ENCODE data around the gene LAMB1. TPM values are rescaled to one million over a fixed set of nuclear protein-coding genes. Genes with fewer than 3 reads are reported as not detected.

LAMB1 gene
- total and polyA plus RNA-seq, 2 donors from 2014 or later, result 140 to 312 TPM

DNA sequence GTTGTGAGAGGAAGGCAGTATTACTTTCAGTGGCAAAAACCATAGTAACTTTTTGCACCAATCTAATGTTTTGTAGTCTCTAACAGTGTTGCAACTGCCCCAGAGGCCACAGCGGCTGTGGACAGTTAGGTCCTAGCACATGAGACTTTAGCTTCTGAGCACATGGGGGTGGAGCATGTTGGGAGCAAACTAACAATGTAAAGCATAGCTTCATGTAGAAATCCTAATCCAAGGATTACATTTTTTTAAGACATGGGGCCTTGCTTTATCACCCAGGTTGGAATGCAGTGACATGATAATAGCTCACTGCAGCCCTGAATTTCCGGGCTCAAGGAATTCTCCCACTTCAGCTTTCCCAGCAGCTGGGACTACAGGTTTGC, 49.0 kb downstream of the LAMB1 start:
- Histone ChIP-seq H3K27ac (ENCODE audit: low read depth in 2 of 2, low read length in 2 of 2) (no peak overlapping the region), H3K27me3 (ENCODE audit: control insufficient read depth, insufficient read depth, low read length) (no peaks in the 10 kb centered on the region), H3K36me3 (ENCODE audit: control insufficient read depth in 2 of 3, insufficient read depth in 3 of 3, low read length in 3 of 3) (peaks cover 8 to 67% (median 29%) of the 10 kb centered on the region in 3 donors), H3K9ac (ENCODE audit: low read length in 3 of 3) (no peak overlapping the region), H3K4me1 (ENCODE audit: control insufficient read depth in 2 of 3, insufficient read depth in 2 of 3, low read depth in 1 of 3, low read length in 3 of 3) (peaks cover 0 to 7% (median 1%) of the 10 kb centered on the region in 3 donors), H3K9me3 (ENCODE audit: control insufficient read depth in 2 of 3, insufficient read depth in 1 of 3, low read length in 3 of 3) (no peaks in the 10 kb centered on the region), H3K4me3 (ENCODE audit: low read length in 3 of 3) (no peak overlapping the region)
- intact Hi-C loops (cut with DNase I), result no loop called here
- TF ChIP-seq, protein P1, sequence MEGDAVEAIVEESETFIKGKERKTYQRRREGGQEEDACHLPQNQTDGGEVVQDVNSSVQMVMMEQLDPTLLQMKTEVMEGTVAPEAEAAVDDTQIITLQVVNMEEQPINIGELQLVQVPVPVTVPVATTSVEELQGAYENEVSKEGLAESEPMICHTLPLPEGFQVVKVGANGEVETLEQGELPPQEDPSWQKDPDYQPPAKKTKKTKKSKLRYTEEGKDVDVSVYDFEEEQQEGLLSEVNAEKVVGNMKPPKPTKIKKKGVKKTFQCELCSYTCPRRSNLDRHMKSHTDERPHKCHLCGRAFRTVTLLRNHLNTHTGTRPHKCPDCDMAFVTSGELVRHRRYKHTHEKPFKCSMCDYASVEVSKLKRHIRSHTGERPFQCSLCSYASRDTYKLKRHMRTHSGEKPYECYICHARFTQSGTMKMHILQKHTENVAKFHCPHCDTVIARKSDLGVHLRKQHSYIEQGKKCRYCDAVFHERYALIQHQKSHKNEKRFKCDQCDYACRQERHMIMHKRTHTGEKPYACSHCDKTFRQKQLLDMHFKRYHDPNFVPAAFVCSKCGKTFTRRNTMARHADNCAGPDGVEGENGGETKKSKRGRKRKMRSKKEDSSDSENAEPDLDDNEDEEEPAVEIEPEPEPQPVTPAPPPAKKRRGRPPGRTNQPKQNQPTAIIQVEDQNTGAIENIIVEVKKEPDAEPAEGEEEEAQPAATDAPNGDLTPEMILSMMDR (IDR thresholded peaks at IDR 0.05; ENCODE audit: borderline replicate concordance, extremely low read depth, insufficient read depth), result no peak
- FAIRE-seq (no peak), DNase-seq (no peak)

DNA sequence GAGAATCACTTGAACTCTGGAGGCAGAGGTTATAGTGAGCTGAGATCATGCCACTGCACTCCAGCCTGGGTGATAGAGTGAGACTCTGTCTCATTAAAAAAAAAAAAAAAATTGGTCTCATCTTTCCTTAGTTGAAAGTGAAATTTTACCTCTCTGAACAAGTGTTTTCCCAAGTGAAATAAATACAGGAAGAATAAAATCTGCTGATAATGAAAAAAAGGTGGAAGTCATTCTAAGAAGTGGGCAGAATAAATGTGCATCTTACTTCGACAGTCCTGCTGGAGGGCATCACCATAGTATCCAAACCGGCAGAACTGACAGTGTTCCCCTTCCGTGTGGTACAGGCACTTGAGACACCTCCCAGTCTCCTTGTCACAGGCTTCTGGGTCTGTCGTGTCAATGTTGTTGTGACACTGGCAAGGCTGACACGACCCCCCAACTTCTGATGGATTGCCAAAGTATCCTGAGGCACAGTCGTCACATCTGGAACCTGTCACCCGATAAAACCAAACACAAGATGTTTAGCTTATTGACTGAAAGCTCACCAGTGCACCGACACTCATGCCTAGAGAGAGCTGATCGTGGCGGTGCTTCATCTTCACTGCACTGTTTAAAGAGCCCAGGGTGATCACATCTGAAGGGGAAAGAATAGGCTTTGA, 49.6 kb downstream of the LAMB1 start:
- Histone ChIP-seq H3K9me3 (ENCODE audit: control insufficient read depth in 2 of 3, insufficient read depth in 1 of 3, low read length in 3 of 3) (no peaks in the 10 kb centered on the region), H3K4me1 (ENCODE audit: control insufficient read depth in 2 of 3, insufficient read depth in 2 of 3, low read depth in 1 of 3, low read length in 3 of 3) (peaks cover 0 to 7% (median 6%) of the 10 kb centered on the region in 3 donors), H3K4me3 (ENCODE audit: low read length in 3 of 3) (no peak overlapping the region), H3K27me3 (ENCODE audit: control insufficient read depth, insufficient read depth, low read length) (no peaks in the 10 kb centered on the region), H3K9ac (ENCODE audit: low read length in 3 of 3) (no peak overlapping the region), H3K27ac (ENCODE audit: low read depth in 2 of 2, low read length in 2 of 2) (no peak overlapping the region), H3K36me3 (ENCODE audit: control insufficient read depth in 2 of 3, insufficient read depth in 3 of 3, low read length in 3 of 3) (peaks cover 5 to 61% (median 29%) of the 10 kb centered on the region in 3 donors)
- TF ChIP-seq, protein P1 (IDR thresholded peaks at IDR 0.05; ENCODE audit: borderline replicate concordance, extremely low read depth, insufficient read depth), result no peak
- intact Hi-C loops (cut with DNase I), result no loop called here
- DNase-seq, result no peak
- FAIRE-seq, result no peak

DNA sequence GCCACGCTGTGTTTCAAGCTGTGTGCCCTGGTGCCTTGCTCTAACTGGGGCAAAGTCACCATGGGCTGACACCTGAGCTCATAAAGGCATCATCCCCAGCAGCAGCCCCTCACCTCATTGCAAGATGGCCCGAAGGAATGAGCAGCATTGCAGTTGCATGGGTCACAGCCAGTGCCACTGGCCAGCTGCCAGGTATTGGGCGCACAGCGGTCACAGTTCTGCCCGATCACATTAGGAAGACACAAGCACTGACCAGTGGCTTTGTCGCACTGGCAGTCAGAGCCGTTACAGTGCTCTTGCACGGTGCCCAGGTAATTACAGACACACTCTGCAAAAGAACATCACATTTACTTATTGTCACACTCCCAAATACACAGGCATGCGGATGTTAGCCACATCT, 51.1 kb downstream of the LAMB1 start:
- no peaks in the 10 kb centered on the region for H3K27me3 ChIP-seq (ENCODE audit: control insufficient read depth, insufficient read depth, low read length)
- no peak for DNase-seq
- FAIRE-seq, result no peak

More for the DNA sequence above, 51.1 kb downstream of the LAMB1 start:
- H3K4me1 ChIP-seq (ENCODE audit: control insufficient read depth in 2 of 3, insufficient read depth in 2 of 3, low read depth in 1 of 3, low read length in 3 of 3), result peaks cover 0 to 7% (median 6%) of the 10 kb centered on the region in 3 donors
- intact Hi-C loops (cut with DNase I), result no loop called here
- H3K9ac ChIP-seq (ENCODE audit: low read length in 3 of 3), result no peak overlapping the region
- H3K9me3 ChIP-seq (ENCODE audit: control insufficient read depth in 2 of 3, insufficient read depth in 1 of 3, low read length in 3 of 3), result no peaks in the 10 kb centered on the region
- no peak overlapping the region for H3K27ac ChIP-seq (ENCODE audit: low read depth in 2 of 2, low read length in 2 of 2)
- TF ChIP-seq, protein P1 (IDR thresholded peaks at IDR 0.05; ENCODE audit: borderline replicate concordance, extremely low read depth, insufficient read depth), result no peak
- H3K36me3 ChIP-seq (ENCODE audit: control insufficient read depth in 2 of 3, insufficient read depth in 3 of 3, low read length in 3 of 3), result peaks cover 2 to 59% (median 31%) of the 10 kb centered on the region in 3 donors
- H3K4me3 ChIP-seq (ENCODE audit: low read length in 3 of 3), result no peak overlapping the region

Measured in kidney (tissue), 14 donors.